K562 (cell line): ENCODE measurements around the gene EIF4E1B. TPM values are rescaled to one million over a fixed set of nuclear protein-coding genes. Genes with fewer than 3 reads are reported as not detected.
A peak's percentile ranks its signal among the peaks of the same experiment; 100 is the strongest.

Experiments used
- ATAC-seq: fragments of 200-7000 bp; cut with Tn5 transposase; 3 replicates; pipeline ENCODE4 v1.9.1; 2020; ENCODE audit warnings: moderate library complexity
- BruUV-seq: library from RNA; stranded (reverse); fragments of 400-500 nt; replicated peaks from 2 replicates; lab custom pipeline; 2021; lab: Mats Ljungman, UMichigan
- CTCF ChIA-PET: fragments of 300-600 bp; formaldehyde crosslinking; extraction: SDS; loops from one replicate; lab custom pipeline; 2021; ENCODE audit warnings: low intra/inter-chr PET ratio; lab: Yijun Ruan, JAX
- POLR2A ChIA-PET: fragments of 300-600, 350-650 bp; sonication (Branson Sonifier 250); formaldehyde crosslinking; extraction: SDS; loops from one replicate; lab custom pipeline; 2021; ENCODE audit warnings: antibody characterized with exemption, inconsistent platforms; lab: Yijun Ruan, JAX
- DNase-seq, 4 experiments: peaks; one replicate each; pipeline versions ENCODE4 v3.0.0 to v3.0.0-alpha.2; 2011 to 2018; ENCODE audit warnings: low spot score in 3 of 4, mixed read lengths in 3 of 4; ENCODE audit errors: extremely low read depth in 1 of 4
- FAIRE-seq: peaks from 2 replicates; lab custom pipeline; 2011; peaks lifted over from hg19 to GRCh38; lab: Jason Lieb, UNC
- H2AFZ ChIP-seq: 2 replicates; pipeline ENCODE4 v1.6.0; 2011; ENCODE audit warnings: low read depth, low read length, control low read depth, inconsistent platforms
- H3K27ac ChIP-seq: fragments of 200-600 bp; 3 replicates; pipeline ENCODE4 v1.8.0; 2011; ENCODE audit warnings: low read depth, mild to moderate bottlenecking, control low read depth, inconsistent platforms, low read length, moderate library complexity, mixed read lengths; ENCODE audit errors: extremely low read depth
- H3K27me3 ChIP-seq, 2 experiments: fragments of 300-600 bp in 1 of 2; 2 replicates in 1 of 2; 3 replicates in 1 of 2; pipeline versions ENCODE4 v1.6.0 to v1.8.0; 2011; ENCODE audit warnings: inconsistent platforms in 2 of 2, low read length in 2 of 2, mild to moderate bottlenecking in 1 of 2, mixed read lengths in 1 of 2, moderate library complexity in 1 of 2; ENCODE audit not compliant: control insufficient read depth in 2 of 2, insufficient read depth in 2 of 2
- H3K36me3 ChIP-seq: fragments of 300-600 bp; 3 replicates; pipeline ENCODE4 v1.8.0; 2011; ENCODE audit warnings: mild to moderate bottlenecking, low read length, inconsistent platforms; ENCODE audit not compliant: control insufficient read depth, insufficient read depth
- H3K4me1 ChIP-seq, 2 experiments: fragments of 200-600 bp in 1 of 2; replicated peaks in 1 of 2; 2 replicates in 1 of 2; 3 replicates in 1 of 2; pipeline versions ENCODE4 v1.5.1 to v1.8.0; 2011; ENCODE audit warnings: inconsistent platforms in 2 of 2, low read length in 2 of 2, mild to moderate bottlenecking in 1 of 2, mixed read lengths in 1 of 2, moderate library complexity in 1 of 2; ENCODE audit not compliant: control insufficient read depth in 2 of 2, insufficient read depth in 2 of 2
- H3K4me2 ChIP-seq: 2 replicates; pipeline ENCODE4 v1.6.1; 2011; ENCODE audit warnings: low read length, control low read depth, inconsistent platforms, mixed read lengths; ENCODE audit not compliant: insufficient read depth
- H3K4me3 ChIP-seq: fragments of 200-600 bp; sonication (generic), shearing (Covaris generic); 2 replicates; pipeline ENCODE4 v1.5.1; 2016; ENCODE audit warnings: control low read depth, inconsistent platforms
- H3K79me2 ChIP-seq: fragments of 200-600 bp; 3 replicates; pipeline ENCODE4 v1.8.0; 2011; ENCODE audit warnings: low read length, inconsistent platforms; ENCODE audit not compliant: control insufficient read depth, insufficient read depth
- H3K9ac ChIP-seq, 2 experiments: 2 replicates each; pipeline versions ENCODE4 v1.6.0 to v1.6.1; 2011; ENCODE audit warnings: low read depth in 2 of 2, low read length in 2 of 2, control low read depth in 1 of 2, inconsistent platforms in 1 of 2, mild to moderate bottlenecking in 1 of 2, mixed read lengths in 1 of 2; ENCODE audit not compliant: insufficient read depth in 1 of 2
- H3K9me1 ChIP-seq: one replicate; pipeline ENCODE4 v1.6.0; 2011; ENCODE audit warnings: inconsistent platforms, mild to moderate bottlenecking, low read length, moderate library complexity; ENCODE audit not compliant: control insufficient read depth, insufficient read depth
- H3K9me3 ChIP-seq: replicated peaks from 2 replicates; pipeline ENCODE4 v1.5.1; 2011; ENCODE audit warnings: low read depth, low read length, inconsistent platforms; ENCODE audit not compliant: control insufficient read depth, insufficient read depth
- H4K20me1 ChIP-seq: replicated peaks from 2 replicates; pipeline ENCODE4 v1.6.1; 2011; ENCODE audit warnings: low read length, inconsistent platforms, mixed read lengths; ENCODE audit not compliant: control insufficient read depth, insufficient read depth
- HNRNPK ChIP-seq: fragments of 200-400 bp; formaldehyde crosslinking; IDR thresholded peaks from one replicate; pipeline ENCODE4 v1.6.1; 2018; ENCODE audit warnings: mild to moderate bottlenecking, low read depth, low read length; ENCODE audit not compliant: poor library complexity, severe bottlenecking
- KAT8 ChIP-seq: fragments of 450-650 bp; IDR thresholded peaks from 2 replicates; pipeline ENCODE4 v1.6.1; 2016; ENCODE audit warnings: low read depth, mild to moderate bottlenecking
- RBM17 ChIP-seq: fragments of 200-400 bp; formaldehyde crosslinking; IDR thresholded peaks from 2 replicates; pipeline ENCODE4 v1.6.1; 2017; ENCODE audit warnings: low read depth, mild to moderate bottlenecking, low read length, borderline replicate concordance
- ZNF134 ChIP-seq: fragments of 250-450 bp; sonication (Bioruptor Pico); conservative IDR thresholded peaks from 2 replicates; pipeline ENCODE4 v1.4.0; 2020
- ZNF146 ChIP-seq: IDR thresholded peaks from one replicate; pipeline ENCODE4 v1.6.1; 2018; ENCODE audit warnings: missing compliant biosample characterization; ENCODE audit not compliant: unreplicated experiment
- ZNF263 ChIP-seq: sonication (generic); formaldehyde crosslinking; IDR thresholded peaks from 2 replicates; pipeline ENCODE4 v1.8.0; 2022; ENCODE audit warnings: mild to moderate bottlenecking, missing genetic modification reagents, borderline replicate concordance
- ZNF347 ChIP-seq: fragments of 450-650 bp; formaldehyde crosslinking; IDR thresholded peaks from 2 replicates; pipeline ENCODE4 v1.4.0; 2020; ENCODE audit warnings: low read depth, mild to moderate bottlenecking, moderate library complexity
- ZNF384 ChIP-seq: IDR thresholded peaks from 2 replicates; pipeline ENCODE4 v1.6.1; 2012; ENCODE audit warnings: low read depth, low read length, improper control_type of control experiment
- WGBS: fragments of 100-300 bp; shearing (Covaris generic); methylation state at CpG from one replicate; pipeline ENCODE4 v1.1.6; 2016; ENCODE audit warnings: low coverage, mixed read lengths; ENCODE audit not compliant: insufficient coverage; ENCODE audit errors: missing lambda C conversion rate; 5-methylcytosine and 5-hydroxymethylcytosine counted together
- in situ Hi-C: fragments of 300-500 bp; cut with MboI; formaldehyde crosslinking; loops from 4 replicates; pipeline ENCODE4 v1.15.0; 2018; ENCODE audit warnings: inconsistent platforms, mixed read lengths
- intact Hi-C: fragments of 100-400 bp; cut with micrococcal nuclease; formaldehyde crosslinking; loops from 2 replicates; pipeline ENCODE4 v1.14.2; 2022
- polyA plus RNA-seq, 8 experiments: library from polyadenylated mRNA; depleted of rRNA in 4 of 8; stranded (reverse) in 5 of 8; unstranded in 3 of 8; fragments of >200 nt; fragmentation: Nextera tagmentation in 2 of 8; fragmentation: Illumina TruSeq in 1 of 8; extraction: Ambion mirVana in 2 of 8; extraction: Trizol in 1 of 8; gene quantifications; 2 replicates each; pipeline versions ENCODE4 v1.2.1 to v1.2.3, GENCODE V29; 2011 to 2014; ENCODE audit warnings: inconsistent platforms in 1 of 8, missing spikeins in 1 of 8
- total RNA-seq, 7 experiments: library from RNA; depleted of rRNA in 6 of 7; stranded (reverse); fragments of >200 nt in 6 of 7; fragmentation: Illumina TruSeq in 2 of 7; extraction: Trizol in 2 of 7; gene quantifications; 2 replicates each; pipeline versions ENCODE4 v1.2.1 to v1.2.3, GENCODE V29; 2011 to 2021; ENCODE audit warnings: low replicate concordance in 1 of 7
- TF ChIP-seq, protein P1 (sequence below), 2 experiments: fragments of 450-650 bp; IDR thresholded peaks; 2 replicates each; pipeline ENCODE4 v1.6.1; 2016

Gene EIF4E1B
- total and polyA plus RNA-seq, 9 of the 15 experiments (the other 6 are each of a cell fraction or from before 2014, with no cell fraction given), result not detected

DNA sequence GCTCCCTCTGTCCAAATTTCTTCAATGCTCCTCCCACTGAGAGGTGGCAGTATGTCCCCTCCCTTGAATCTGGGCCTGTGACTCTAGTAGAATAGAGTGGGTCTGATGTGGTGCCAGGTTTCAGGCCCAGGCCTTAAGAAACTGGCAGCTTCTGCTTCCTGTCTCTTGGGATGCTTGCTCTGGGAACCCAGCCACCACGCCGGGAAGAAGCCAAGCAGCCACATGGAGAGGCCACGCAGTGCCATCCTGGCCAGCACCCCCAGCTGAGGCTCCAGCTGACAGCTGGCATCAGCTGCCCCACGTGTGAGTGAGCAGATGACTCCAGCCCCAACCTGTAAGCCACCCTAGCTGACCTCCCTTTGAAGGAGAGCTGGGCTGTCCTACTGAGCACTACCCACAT, 9.5 kb downstream of the EIF4E1B start:
- H4K20me1 ChIP-seq, result peaks cover 4% of the 10 kb centered on the region; the same call in 1 of the 2 replicates
- ATAC-seq, result no peak
- CTCF ChIA-PET, result no interaction called here
- H3K4me2 ChIP-seq, result no peak overlapping the region
- peak overlapping the region in 1 of 2 experiments; percentile 45; a peak in 1 of 4 replicates for H3K9ac ChIP-seq
- no peak overlapping the region for H3K4me3 ChIP-seq
- TF ChIP-seq KAT8 (no peak), ZNF134 (CRISPR knock-in tag) (no peak), HNRNPK (no peak), ZNF146 (CRISPR knock-in tag) (no peak), ZNF347 (no peak), RBM17 (no peak), ZNF384 (no peak), ZNF263 (CRISPR knock-in tag) (no peak)
- TF ChIP-seq, protein P1, sequence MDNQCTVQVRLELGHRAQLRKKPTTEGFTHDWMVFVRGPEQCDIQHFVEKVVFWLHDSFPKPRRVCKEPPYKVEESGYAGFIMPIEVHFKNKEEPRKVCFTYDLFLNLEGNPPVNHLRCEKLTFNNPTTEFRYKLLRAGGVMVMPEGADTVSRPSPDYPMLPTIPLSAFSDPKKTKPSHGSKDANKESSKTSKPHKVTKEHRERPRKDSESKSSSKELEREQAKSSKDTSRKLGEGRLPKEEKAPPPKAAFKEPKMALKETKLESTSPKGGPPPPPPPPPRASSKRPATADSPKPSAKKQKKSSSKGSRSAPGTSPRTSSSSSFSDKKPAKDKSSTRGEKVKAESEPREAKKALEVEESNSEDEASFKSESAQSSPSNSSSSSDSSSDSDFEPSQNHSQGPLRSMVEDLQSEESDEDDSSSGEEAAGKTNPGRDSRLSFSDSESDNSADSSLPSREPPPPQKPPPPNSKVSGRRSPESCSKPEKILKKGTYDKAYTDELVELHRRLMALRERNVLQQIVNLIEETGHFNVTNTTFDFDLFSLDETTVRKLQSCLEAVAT (IDR thresholded peaks at IDR 0.05), result no peak
- no peaks in the 10 kb centered on the region for H3K79me2 ChIP-seq
- H3K27ac ChIP-seq, result no peak overlapping the region
- in situ Hi-C loops (no loop called here), intact Hi-C loops (loop anchor here (10.0 kb wide), 1 partner anchor 65 kb away; no protein-coding TSS in a partner anchor)
- no peak for FAIRE-seq
- DNase-seq, result no peak
- no TSS peak for BruUV-seq
- H3K27me3 ChIP-seq, result peaks cover 27 to 41% of the 10 kb centered on the region in 2 experiments
- no peaks in the 10 kb centered on the region for H3K9me3 ChIP-seq
- H3K36me3 ChIP-seq, result no peaks in the 10 kb centered on the region
- WGBS, result 24% methylated on average over 4 of the region's 4 CpGs
- no peak overlapping the region for H2AFZ ChIP-seq
- POLR2A ChIA-PET, result interaction anchor here (1.2 to 1.6 kb wide), 2 partner anchors 8 to 18 kb away, joined by 3 read pairs; no protein-coding TSS in a partner anchor
- H3K4me1 ChIP-seq, result peaks cover 12 to 22% of the 10 kb centered on the region in 2 experiments; a peak in 4 of 5 replicates
- no peaks in the 10 kb centered on the region for H3K9me1 ChIP-seq
